B cell (primary cell): ENCODE measurements around the gene SEMA3E.

Source experiments
- CTCF ChIP-seq: fragments of 200-600 bp; IDR thresholded peaks from one replicate; pipeline ENCODE4 v1.8.0; 2022; ENCODE audit warnings: antibody characterized with exemption, mild to moderate bottlenecking
- EZH2 ChIP-seq: IDR thresholded peaks from 2 replicates; pipeline ENCODE4 v1.6.1; 2012; ENCODE audit warnings: borderline replicate concordance, low read depth, mild to moderate bottlenecking, moderate library complexity, low read length; ENCODE audit not compliant: insufficient read depth, poor library complexity, severe bottlenecking

GRCh38 chr7:83528925-83529423, 120.0 kb downstream of the SEMA3E start:
- no peak for TF ChIP-seq CTCF
- no peak for TF ChIP-seq EZH2
